Activated naive CD4-positive, alpha-beta T cell treated with anti-CD3 and anti-CD28 coated beads, Interleukin-2, amount 10 ng/mL, durations not matched to agents 5 hours and 36 hours (primary cell): Measurements from ENCODE around the gene DDX39A. TPM values are rescaled to one million over a fixed set of nuclear protein-coding genes. Genes with fewer than 3 reads are reported as not detected.

Experiments used
- total RNA-seq, 2 experiments: library from RNA; stranded (reverse); gene quantifications; one replicate each; pipeline ENCODE4 v1.2.3, GENCODE V29; 2021

Gene DDX39A
- total RNA-seq: 100 to 1,000 TPM; 199 to 205 TPM

DNA sequence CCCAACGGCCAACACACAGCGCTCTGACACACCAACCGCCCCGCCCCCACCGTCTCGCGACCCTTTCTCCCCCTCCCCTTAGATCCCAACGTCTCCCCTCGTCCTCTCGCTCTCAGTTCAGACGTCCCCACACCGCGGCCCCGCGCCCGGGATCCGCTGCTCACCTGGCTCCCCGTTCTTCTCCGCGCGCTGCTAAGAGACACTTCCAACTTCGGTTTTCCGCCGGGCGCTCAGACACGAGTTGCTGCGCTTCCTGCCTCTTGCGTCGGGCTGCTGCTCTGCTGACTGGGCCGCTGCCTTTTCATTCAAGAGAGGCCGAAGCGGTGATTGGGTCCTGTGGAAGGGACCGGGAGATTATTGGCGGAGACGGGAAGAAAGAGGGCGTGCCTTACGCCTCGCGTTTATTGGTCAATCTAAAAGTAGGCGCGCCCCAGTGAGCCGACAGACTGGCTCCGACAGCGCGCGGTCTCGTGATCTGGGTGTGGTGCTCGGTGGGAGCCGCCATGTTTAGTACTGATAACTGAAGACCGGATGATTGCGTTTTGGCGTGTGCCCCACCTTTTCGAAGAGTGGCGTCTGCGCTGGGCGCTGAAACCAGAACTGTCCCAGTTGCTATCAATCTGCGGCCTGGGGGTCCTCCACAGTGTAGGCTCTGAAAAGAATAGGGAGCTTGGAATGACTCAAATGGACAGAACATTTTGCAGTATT is at the start of gene DDX39A:
Gene DDX39A, minus strand, starts transcription at position 236 of the 708 bp plus-strand sequence. CDS start 6,121 bp downstream, outside the sequence.

GRCh38 chr19:14432791-14433553 is 13.8 kb upstream of the DDX39A start, which contains the start of gene PKN1:
Gene PKN1, plus strand, starts transcription at chr19:14433306. Its CDS starts 216 bp downstream, at chr19:14433522.

Other genes starting within 250 kb of the DDX39A start
- 10 to 100 TPM; 13.6 to 14.7 TPM for gene ADGRL1, start 213.2 kb downstream of the DDX39A start, total RNA-seq
- gene ADGRE5, start 37.9 kb downstream of the DDX39A start, total RNA-seq: 100 to 1,000 TPM; 299 to 308 TPM
- 100 to 1,000 TPM; 221 TPM for gene PKN1, start 14.0 kb upstream of the DDX39A start, total RNA-seq
- gene PTGER1, start 56.0 kb upstream of the DDX39A start, total RNA-seq: under 1 TPM; 0.53 to 0.78 TPM
- gene GIPC1, start 76.8 kb upstream of the DDX39A start, total RNA-seq: 10 to 100 TPM; 47.2 to 47.4 TPM
- 100 to 1,000 TPM in 1 of 2 experiments, 10 to 100 TPM in 1; 98.4 to 102 TPM for gene DNAJB1, start 99.1 kb upstream of the DDX39A start, total RNA-seq
- 100 to 1,000 TPM; 154 to 157 TPM for gene TECR, start 110.3 kb upstream of the DDX39A start, total RNA-seq
- gene NDUFB7, start 152.7 kb upstream of the DDX39A start, total RNA-seq: 100 to 1,000 TPM in 1 of 2 experiments, 10 to 100 TPM in 1; 97.4 to 100 TPM
- not detected for gene CLEC17A, start 163.7 kb upstream of the DDX39A start, total RNA-seq